CD8-positive, alpha-beta memory T cell (primary cell): ENCODE data around the gene TRAK2. TPM values are rescaled to one million over a fixed set of nuclear protein-coding genes. Genes with fewer than 3 reads are reported as not detected.
"Not testable (repeated sequence)": the region's sequence is repeated elsewhere in the genome, so short reads cannot be mapped to it uniquely, and the experiment has no call there.

Experiments used
- CTCF ChIA-PET: fragments of 350-600 bp; sonication (Branson Sonifier 250); formaldehyde crosslinking; loops from one replicate; lab custom pipeline; 2021; ENCODE audit warnings: antibody characterized with exemption; lab: Charles Lee
- POLR2A ChIA-PET: fragments of 350-600 bp; sonication (Branson Sonifier 250); formaldehyde crosslinking; loops from one replicate; lab custom pipeline; 2021; ENCODE audit warnings: antibody characterized with exemption; lab: Charles Lee
- DNase-seq, 5 donors: peaks; one replicate each; pipeline versions ENCODE4 v3.0.0 to v3.0.0-alpha.2; 2020 to 2022; ENCODE audit warnings: mixed read lengths in 1 of 5
- H3K27ac ChIP-seq: one replicate; pipeline ENCODE4 v1.7.0; 2013; ENCODE audit warnings: low read depth, mild to moderate bottlenecking, low read length, moderate library complexity
- H3K27me3 ChIP-seq: 2 replicates; pipeline ENCODE4 v1.7.0; 2013; ENCODE audit warnings: low read length, mild to moderate bottlenecking; ENCODE audit not compliant: insufficient read depth, poor library complexity, severe bottlenecking
- H3K36me3 ChIP-seq: 2 replicates; pipeline ENCODE4 v1.7.0; 2013; ENCODE audit warnings: mild to moderate bottlenecking, low read length, moderate library complexity; ENCODE audit not compliant: insufficient read depth
- H3K4me1 ChIP-seq: 2 replicates; pipeline ENCODE4 v1.7.0; 2013; ENCODE audit warnings: mild to moderate bottlenecking, low read length, moderate library complexity; ENCODE audit not compliant: insufficient read depth
- H3K4me3 ChIP-seq: 2 replicates; pipeline ENCODE4 v1.7.0; 2013; ENCODE audit warnings: mild to moderate bottlenecking, low read length
- H3K9me3 ChIP-seq: 2 replicates; pipeline ENCODE4 v1.7.0; 2013; ENCODE audit warnings: mild to moderate bottlenecking, low read length
- H3K27ac Mint-ChIP-seq, 8 donors: one replicate each; pipeline ENCODE4 v1.8.0; 2020 to 2021; ENCODE audit warnings: mixed read lengths in 8 of 8, mild to moderate bottlenecking in 6 of 8, inconsistent platforms in 3 of 8, moderate library complexity in 3 of 8
- H3K27me3 Mint-ChIP-seq, 2 donors: one replicate each; pipeline ENCODE4 v1.8.0; 2020 to 2021; ENCODE audit warnings: mixed read lengths in 2 of 2, mild to moderate bottlenecking in 1 of 2, moderate library complexity in 1 of 2
- H3K36me3 Mint-ChIP-seq, 3 donors: one replicate each; pipeline ENCODE4 v1.8.0; 2020 to 2021; ENCODE audit warnings: mixed read lengths in 3 of 3, inconsistent platforms in 1 of 3, mild to moderate bottlenecking in 1 of 3
- H3K4me1 Mint-ChIP-seq, 3 donors: one replicate each; pipeline ENCODE4 v1.8.0; 2020 to 2021; ENCODE audit warnings: mixed read lengths in 3 of 3, inconsistent platforms in 1 of 3, mild to moderate bottlenecking in 1 of 3
- H3K4me3 Mint-ChIP-seq, 7 donors: one replicate each; pipeline ENCODE4 v1.8.0; 2020 to 2021; ENCODE audit warnings: mixed read lengths in 7 of 7, mild to moderate bottlenecking in 6 of 7, moderate library complexity in 4 of 7, inconsistent platforms in 2 of 7
- H3K9me3 Mint-ChIP-seq, 5 donors: one replicate each; pipeline ENCODE4 v1.8.0; 2020 to 2022; ENCODE audit warnings: mixed read lengths in 5 of 5, mild to moderate bottlenecking in 3 of 5, moderate library complexity in 2 of 5, inconsistent platforms in 1 of 5
- polyA plus RNA-seq: library from polyadenylated mRNA; unstranded; fragments of 300-500 nt; fragmentation: Illumina TruSeq; gene quantifications from one replicate; pipeline ENCODE4 v1.2.3, GENCODE V29; 2021
- total RNA-seq, 2 experiments: library from RNA; stranded (reverse); gene quantifications; one replicate each; pipeline ENCODE4 v1.2.3, GENCODE V29; 2021

The TRAK2 gene
- total and polyA plus RNA-seq, 3 experiments from 2014 or later: 24.9 to 40.1 (median 26.0) TPM

DNA sequence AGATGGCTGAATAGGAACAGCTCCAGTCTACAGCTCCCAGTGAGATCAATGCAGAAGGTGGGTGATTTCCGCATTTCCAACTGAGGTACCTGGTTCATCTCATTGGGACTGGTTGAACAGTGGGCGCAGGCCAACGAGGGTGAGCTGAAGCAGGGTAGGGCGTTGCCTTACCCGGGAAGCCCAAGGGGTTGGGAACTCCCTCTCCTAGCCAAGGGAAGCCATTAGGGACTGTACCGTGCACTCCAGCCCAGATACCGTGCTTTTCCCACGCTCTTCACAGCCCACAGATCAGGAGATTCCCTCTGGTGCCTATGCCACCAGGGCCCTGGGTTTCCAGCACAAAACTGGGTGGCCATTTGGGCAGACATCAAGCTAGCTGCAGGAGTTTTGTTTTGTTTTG, 81.9 kb downstream of the TRAK2 start:
- POLR2A ChIA-PET, H3K27ac ChIP-seq, H3K4me1 ChIP-seq, H3K9me3 ChIP-seq, H3K4me3 ChIP-seq, H3K36me3 ChIP-seq, CTCF ChIA-PET, H3K27me3 Mint-ChIP-seq, H3K27me3 ChIP-seq, H3K4me3 Mint-ChIP-seq, DNase-seq: not testable (repeated sequence)
- Mint-ChIP-seq H3K9me3 (peaks cover 0 to 16% (median 12%) of the 10 kb centered on the region in 5 donors), H3K4me1 (peaks cover 4 to 12% (median 7%) of the 10 kb centered on the region in 3 donors), H3K27ac (peak overlapping the region in 1 of 8 donors; percentile 48), H3K36me3 (peaks cover 33 to 60% (median 49%) of the 10 kb centered on the region in 3 donors)

DNA sequence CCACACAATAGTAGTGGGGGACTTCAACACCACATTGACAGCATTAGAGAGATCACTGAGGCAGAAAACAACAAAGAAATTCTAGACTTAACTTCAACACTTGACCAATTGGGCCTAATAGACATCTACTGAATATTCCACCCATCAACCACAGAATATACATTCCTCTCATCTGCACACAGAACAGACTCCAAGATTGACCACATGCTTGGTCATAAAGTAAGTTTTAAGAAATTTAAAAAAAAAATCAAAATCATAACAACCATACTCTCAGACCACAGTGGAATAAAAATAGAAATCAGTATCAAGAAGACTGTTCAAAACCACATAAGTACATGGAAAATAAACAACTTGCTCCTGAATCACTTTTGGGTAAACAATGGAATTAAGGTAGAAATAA, 85.1 kb downstream of the TRAK2 start:
- peak overlapping the region in 3 of 8 donors; percentile 1 to 30 (median 28) for H3K27ac Mint-ChIP-seq
- POLR2A ChIA-PET: no interaction called here
- DNase-seq: no peak

GRCh38 chr2:201363857-201364560, 87.2 kb downstream of the TRAK2 start:
- Histone ChIP-seq H3K27me3 (no peaks in the 10 kb centered on the region), H3K36me3 (no peaks in the 10 kb centered on the region), H3K9me3 (no peaks in the 10 kb centered on the region), H3K4me1 (peaks cover 15% of the 10 kb centered on the region), H3K4me3 (no peak overlapping the region), H3K27ac (no peak overlapping the region)
- H3K4me3 Mint-ChIP-seq: peak overlapping the region in 1 of 7 donors; percentile 68
- no peaks in the 10 kb centered on the region for H3K27me3 Mint-ChIP-seq
- H3K9me3 Mint-ChIP-seq: peaks cover 0 to 18% (median 12%) of the 10 kb centered on the region in 5 donors
- ChIA-PET CTCF (interaction anchor here (0.6 to 4.5 kb wide), 24 partner anchors 9 to 182 kb away, joined by 3 to 55 read pairs (median 4); partner anchors contain the start of genes CASP10, CASP8, STRADB and TRAK2), POLR2A (interaction anchor here (1.1 kb wide), 1 partner anchor 131 kb away, joined by 4 read pairs; no protein-coding TSS in a partner anchor)
- peak overlapping the region in 3 of 8 donors; percentile 32 to 72 (median 36) for H3K27ac Mint-ChIP-seq
- peaks cover 25 to 47% (median 35%) of the 10 kb centered on the region in 3 donors for H3K4me1 Mint-ChIP-seq
- H3K36me3 Mint-ChIP-seq: peaks cover 17 to 43% (median 42%) of the 10 kb centered on the region in 3 donors
- peak in 3 of 5 donors; percentile 8 to 60 (median 38) for DNase-seq

More for the DNA sequence above, 85.1 kb downstream of the TRAK2 start:
- Mint-ChIP-seq H3K4me3 (no peak overlapping the region), H3K9me3 (peaks cover 0 to 18% (median 12%) of the 10 kb centered on the region in 5 donors), H3K27me3 (no peaks in the 10 kb centered on the region), H3K4me1 (peaks cover 23 to 33% (median 30%) of the 10 kb centered on the region in 3 donors), H3K36me3 (peaks cover 23 to 46% (median 44%) of the 10 kb centered on the region in 3 donors)
- Histone ChIP-seq H3K4me3 (no peak overlapping the region), H3K36me3 (no peaks in the 10 kb centered on the region), H3K27me3 (no peaks in the 10 kb centered on the region), H3K9me3 (no peaks in the 10 kb centered on the region), H3K4me1 (peaks cover 12% of the 10 kb centered on the region), H3K27ac (no peak overlapping the region)
- CTCF ChIA-PET: interaction anchor here (4.5 kb wide), 1 partner anchor 133 kb away, joined by 55 read pairs; no protein-coding TSS in a partner anchor

DNA sequence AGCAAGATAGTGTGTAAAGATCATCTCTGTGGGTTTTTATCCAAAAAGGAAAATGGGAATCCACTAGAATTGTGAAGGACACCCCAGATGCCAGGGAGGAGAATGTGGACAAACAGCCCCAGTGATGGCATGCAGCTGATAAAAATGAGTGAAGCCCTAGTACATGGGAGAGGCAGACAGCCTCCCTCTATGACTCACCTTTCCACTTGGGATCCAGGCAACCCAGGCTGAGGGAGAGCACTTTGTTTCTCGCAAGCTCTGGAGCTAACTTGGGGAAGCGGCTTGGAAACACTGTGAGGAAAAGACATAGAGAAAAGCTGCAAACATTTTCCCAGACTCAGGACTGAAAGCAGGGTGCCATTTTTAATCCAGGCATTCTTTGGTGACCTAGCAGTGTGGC, 88.9 kb downstream of the TRAK2 start:
- Histone ChIP-seq H3K4me1 (peaks cover 15% of the 10 kb centered on the region), H3K9me3 (no peaks in the 10 kb centered on the region), H3K36me3 (no peaks in the 10 kb centered on the region), H3K27me3 (no peaks in the 10 kb centered on the region), H3K27ac (no peak overlapping the region), H3K4me3 (no peak overlapping the region)
- H3K27me3 Mint-ChIP-seq: no peaks in the 10 kb centered on the region
- ChIA-PET CTCF (interaction anchor here (3.8 to 4.5 kb wide), 2 partner anchors 125 to 129 kb away, joined by 25 to 55 read pairs; no protein-coding TSS in a partner anchor), POLR2A (no interaction called here)
- peak overlapping the region in 1 of 7 donors; percentile 56 for H3K4me3 Mint-ChIP-seq
- H3K27ac Mint-ChIP-seq: peak overlapping the region in 2 of 8 donors; percentile 44 to 50
- no peak for DNase-seq
- H3K9me3 Mint-ChIP-seq: peaks cover 0 to 12% (median 9%) of the 10 kb centered on the region in 5 donors
- H3K4me1 Mint-ChIP-seq: peaks cover 25 to 47% (median 36%) of the 10 kb centered on the region in 3 donors
- peaks cover 15 to 36% (median 35%) of the 10 kb centered on the region in 3 donors for H3K36me3 Mint-ChIP-seq

DNA sequence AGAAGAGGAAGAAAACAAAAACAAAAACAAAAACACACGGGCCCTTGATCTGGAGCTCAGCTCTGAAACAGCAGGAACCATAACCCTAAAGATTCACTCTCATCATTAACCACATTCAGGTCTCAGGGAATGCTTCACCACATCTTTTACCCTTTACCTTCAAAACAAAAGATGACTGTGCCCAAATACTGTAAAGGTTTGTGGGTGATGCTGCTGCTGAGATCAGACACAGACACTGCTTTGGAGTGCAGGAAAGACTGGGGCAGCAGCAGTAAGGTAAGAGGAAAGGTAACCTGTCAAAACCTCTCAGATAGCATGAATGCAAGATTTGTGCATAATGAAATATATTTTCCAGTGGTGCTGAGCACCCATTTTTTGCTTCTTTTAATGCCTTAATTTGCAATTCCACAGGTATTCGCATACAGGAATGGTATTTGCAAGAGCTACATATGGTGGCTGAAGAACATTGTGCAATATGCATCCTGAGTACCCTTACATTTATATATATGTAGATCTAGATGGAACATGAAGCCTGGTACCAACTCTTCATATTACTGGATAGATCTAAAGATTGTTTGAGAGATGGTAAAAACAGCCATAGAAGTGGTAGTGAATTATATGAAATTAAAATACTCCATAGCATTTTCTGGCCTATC, 90.1 kb downstream of the TRAK2 start:
- peaks cover 22 to 44% (median 41%) of the 10 kb centered on the region in 3 donors for H3K4me1 Mint-ChIP-seq
- H3K4me1 ChIP-seq: peaks cover 15% of the 10 kb centered on the region
- H3K9me3 ChIP-seq: no peaks in the 10 kb centered on the region
- no peak for DNase-seq
- H3K27me3 ChIP-seq: no peaks in the 10 kb centered on the region
- ChIA-PET CTCF (no interaction called here), POLR2A (no interaction called here)
- peak overlapping the region in 5 of 8 donors; percentile 6 to 78 (median 28) for H3K27ac Mint-ChIP-seq
- no peak overlapping the region for H3K4me3 ChIP-seq
- peaks cover 7 to 27% (median 24%) of the 10 kb centered on the region in 3 donors for H3K36me3 Mint-ChIP-seq
- H3K27me3 Mint-ChIP-seq: no peaks in the 10 kb centered on the region
- H3K27ac ChIP-seq: no peak overlapping the region
- H3K4me3 Mint-ChIP-seq: no peak overlapping the region
- H3K36me3 ChIP-seq: no peaks in the 10 kb centered on the region
- H3K9me3 Mint-ChIP-seq: peaks cover 0 to 2% (median 0%) of the 10 kb centered on the region in 5 donors

DNA sequence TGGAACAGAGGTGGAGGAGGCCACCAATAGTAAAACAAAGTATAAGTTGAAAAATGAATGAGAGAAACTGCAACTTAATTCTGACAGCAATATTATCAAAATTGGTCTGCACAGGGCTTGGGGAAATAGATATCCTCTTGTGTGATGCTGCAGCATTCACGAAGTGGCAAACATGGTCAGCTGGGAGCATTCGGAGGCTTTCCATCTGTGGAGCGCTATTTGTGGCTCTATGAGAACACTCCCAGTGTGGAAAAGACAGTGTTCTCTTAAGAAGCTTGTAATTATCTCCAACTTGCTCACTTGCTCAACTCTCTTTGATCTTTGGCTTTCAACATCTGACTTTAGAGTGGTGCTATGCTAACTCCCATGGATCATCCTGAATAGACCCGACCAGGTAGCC, 91.0 kb downstream of the TRAK2 start:
- Histone ChIP-seq H3K27ac (no peak overlapping the region), H3K9me3 (no peaks in the 10 kb centered on the region), H3K36me3 (no peaks in the 10 kb centered on the region), H3K27me3 (no peaks in the 10 kb centered on the region), H3K4me1 (peaks cover 15% of the 10 kb centered on the region), H3K4me3 (no peak overlapping the region)
- ChIA-PET CTCF (no interaction called here), POLR2A (no interaction called here)
- H3K36me3 Mint-ChIP-seq: peaks cover 7 to 27% (median 18%) of the 10 kb centered on the region in 3 donors
- H3K27me3 Mint-ChIP-seq: no peaks in the 10 kb centered on the region
- peaks cover 22 to 44% (median 41%) of the 10 kb centered on the region in 3 donors for H3K4me1 Mint-ChIP-seq
- no peak overlapping the region for H3K4me3 Mint-ChIP-seq
- no peak for DNase-seq
- peak overlapping the region in 2 of 8 donors; percentile 41 to 60 for H3K27ac Mint-ChIP-seq
- peaks cover 0 to 2% (median 0%) of the 10 kb centered on the region in 5 donors for H3K9me3 Mint-ChIP-seq

GRCh38 chr2:201358684-201359083, 92.6 kb downstream of the TRAK2 start:
- Mint-ChIP-seq H3K9me3 (no peaks in the 10 kb centered on the region), H3K27me3 (no peaks in the 10 kb centered on the region), H3K27ac (peak overlapping the region in 1 of 8 donors; percentile 25), H3K4me1 (peaks cover 18 to 36% (median 36%) of the 10 kb centered on the region in 3 donors), H3K4me3 (no peak overlapping the region), H3K36me3 (peaks cover 7 to 26% (median 12%) of the 10 kb centered on the region in 3 donors)
- Histone ChIP-seq H3K27ac (no peak overlapping the region), H3K9me3 (no peaks in the 10 kb centered on the region), H3K4me3 (no peak overlapping the region), H3K27me3 (no peaks in the 10 kb centered on the region), H3K4me1 (peaks cover 11% of the 10 kb centered on the region), H3K36me3 (no peaks in the 10 kb centered on the region)
- ChIA-PET POLR2A (no interaction called here), CTCF (interaction anchor here (2.4 kb wide), 1 partner anchor 126 kb away, joined by 10 read pairs; no protein-coding TSS in a partner anchor)
- no peak for DNase-seq
